Measurements from ENCODE around the gene LMO1.

Gene LMO1

DNA sequence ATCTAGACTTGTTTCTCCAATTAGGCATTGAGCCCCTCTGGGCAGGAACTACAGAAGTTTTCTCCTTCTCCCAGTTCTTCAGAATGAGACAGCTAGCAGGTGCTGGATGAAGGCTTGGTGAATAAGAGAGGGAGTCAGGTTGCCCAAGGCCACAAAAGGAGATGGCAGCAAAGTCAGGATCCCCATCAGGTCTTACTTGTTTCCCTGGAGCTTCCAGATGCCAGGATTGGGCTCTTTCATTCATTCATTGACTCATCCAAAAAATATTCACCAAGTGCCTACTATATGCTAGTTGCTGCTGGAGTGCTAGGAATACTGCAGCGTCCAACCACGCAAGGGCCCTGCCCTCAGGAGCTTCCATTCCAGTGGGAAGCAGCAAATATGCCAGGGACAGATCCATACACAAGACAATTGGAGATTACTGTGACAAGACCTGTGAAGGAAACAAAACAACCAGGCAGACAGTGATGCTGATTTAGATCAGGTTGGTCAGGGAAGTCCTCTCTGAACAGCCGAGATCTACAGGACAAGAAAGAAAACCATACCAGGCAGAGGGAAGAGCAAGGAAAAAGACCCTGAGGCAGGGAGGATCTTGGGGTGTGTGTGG lies 24.6 kb upstream of the LMO1 start:
- no peak for DNase-seq (ENCODE audit: low spot score)

DNA sequence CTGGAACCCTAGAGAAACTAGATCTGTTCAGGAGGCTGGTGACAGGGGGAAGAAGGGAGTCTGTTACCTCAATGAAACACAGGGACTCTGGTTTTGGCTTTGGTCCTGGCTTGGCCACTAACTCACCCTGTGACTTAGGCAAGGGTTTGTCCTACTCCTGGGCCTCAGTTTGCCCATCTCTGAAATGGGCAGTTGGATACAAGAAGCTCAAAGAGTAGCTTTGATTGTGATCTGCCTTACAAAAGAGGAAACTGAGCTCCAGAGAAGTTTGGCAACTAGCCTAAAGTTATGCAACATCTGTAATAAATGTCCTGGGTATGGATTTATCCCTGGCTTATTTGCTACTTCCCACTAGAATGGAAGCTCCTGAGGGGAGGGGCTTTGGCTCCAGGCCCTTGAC lies 24.0 kb upstream of the LMO1 start:
- no peak for DNase-seq (ENCODE audit: low spot score)

DNA sequence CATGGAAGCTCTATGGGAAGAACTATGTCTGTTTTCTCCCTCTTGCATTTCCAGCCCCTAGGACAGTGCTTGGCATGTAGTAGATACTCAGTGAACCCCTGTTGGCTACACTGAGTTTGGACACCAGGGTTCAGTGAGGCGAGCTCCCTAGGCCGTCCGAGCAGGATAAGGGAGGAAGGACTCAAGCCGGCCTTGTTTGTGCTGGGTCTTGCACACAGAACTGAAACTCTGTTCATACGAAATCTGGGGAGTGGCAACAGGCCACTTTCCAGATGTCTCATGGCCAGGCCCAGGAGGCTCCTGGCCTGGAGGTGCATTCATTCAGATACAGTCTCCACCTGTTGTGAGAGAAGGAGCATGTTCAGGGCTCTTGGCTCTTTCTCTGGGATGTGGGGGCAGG lies 23.6 kb upstream of the LMO1 start:
- DNase-seq (ENCODE audit: low spot score) = no peak

DNA sequence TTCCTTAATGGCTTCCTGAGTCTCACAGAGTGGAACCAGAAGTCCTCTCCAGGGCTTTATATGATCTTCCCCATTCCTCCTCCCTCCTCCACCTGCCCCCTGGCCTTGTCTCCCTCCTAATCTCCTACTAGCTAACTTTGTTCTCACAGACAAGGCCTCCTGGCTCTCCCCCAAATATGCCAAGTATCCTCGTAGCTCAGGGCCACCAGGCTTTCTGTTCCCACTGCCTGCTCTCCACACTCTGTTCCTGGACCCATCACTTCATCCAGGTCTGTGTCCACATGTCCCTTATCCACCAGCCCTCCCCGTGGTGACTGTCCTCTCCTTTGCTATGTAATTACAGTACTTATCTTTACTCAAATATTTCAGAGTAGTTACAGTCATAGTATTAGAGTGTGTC lies 23.2 kb upstream of the LMO1 start:
- DNase-seq (ENCODE audit: low spot score) = no peak

DNA sequence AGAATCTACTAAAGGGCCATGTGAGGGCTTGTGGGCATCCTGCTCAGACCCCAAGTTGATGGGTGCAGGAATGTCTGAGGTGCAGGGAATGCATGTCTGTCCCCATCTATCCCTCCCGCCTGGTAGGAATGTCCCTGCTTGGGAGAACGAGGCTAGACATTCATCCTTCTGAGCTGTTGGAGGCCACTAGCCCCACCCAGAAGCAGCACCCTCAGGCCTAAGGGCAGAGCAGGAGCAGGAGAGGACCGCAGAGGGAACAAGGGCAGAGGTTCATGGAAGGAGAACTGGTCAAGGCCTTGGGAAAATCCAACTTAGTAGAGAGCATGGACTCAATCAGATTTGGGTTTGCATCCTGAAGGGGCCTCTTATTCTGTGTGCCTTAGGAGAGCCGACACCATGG lies 22.1 kb upstream of the LMO1 start:
- DNase-seq (ENCODE audit: low spot score) = no peak

DNA sequence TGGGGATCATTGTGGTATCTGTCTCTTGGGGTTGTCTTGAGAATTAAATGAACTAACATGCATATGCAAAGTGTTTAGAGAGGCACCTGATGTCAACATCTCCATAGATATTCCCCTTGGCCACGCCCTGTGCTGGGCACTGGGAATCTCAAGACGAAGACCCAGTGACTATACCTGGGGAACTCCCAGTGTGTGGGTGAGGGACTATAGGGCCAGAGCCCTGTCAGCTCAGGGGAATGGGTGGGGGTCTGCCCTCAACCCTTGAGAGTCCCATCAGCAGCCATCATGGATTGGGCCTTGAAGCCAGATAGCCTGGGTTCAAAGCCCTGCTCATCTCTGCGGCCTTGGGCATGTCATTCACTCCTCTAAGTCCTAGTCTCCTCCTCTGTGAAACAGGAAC lies 21.6 kb upstream of the LMO1 start:
- DNase-seq (ENCODE audit: low spot score) = no peak

DNA sequence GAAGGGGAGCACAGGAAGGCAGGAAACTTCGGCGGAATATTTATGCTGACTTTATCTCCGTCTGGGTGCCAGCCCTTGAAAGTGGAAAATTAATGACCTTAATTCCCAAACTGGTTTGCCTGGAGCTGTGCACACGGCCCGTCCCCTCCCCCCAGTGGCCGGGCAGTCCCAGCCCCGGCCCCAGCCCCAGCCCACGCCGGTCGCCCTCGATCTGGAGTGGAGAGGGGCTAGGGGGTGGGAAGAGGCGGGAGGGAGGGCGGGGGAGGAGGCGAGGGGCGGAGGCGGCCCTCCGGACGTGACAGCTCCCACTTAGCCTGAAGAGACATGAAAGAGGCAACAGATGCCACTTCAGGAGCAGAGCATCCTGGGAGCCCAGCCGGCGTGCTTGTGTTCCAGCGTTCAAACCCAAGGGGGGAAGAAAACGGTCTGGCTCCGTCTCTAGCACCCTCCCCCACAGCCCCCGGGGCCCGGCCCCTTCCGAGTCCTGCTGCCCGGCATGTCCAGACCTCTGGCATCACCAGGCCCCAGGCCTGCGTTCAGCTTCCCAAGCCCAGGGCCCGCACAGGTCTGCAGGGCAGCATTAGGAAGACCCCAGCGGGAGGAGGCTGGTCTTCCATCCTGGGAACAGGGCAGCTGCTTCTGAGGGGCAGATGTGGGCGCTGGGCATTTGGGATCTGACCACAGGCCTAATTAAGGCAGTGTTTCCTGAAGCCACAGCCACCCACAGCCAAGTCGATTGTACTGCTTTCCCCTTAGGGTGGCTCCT lies 20.0 kb upstream of the LMO1 start:
- DNase-seq (ENCODE audit: low spot score) = no peak

DNA sequence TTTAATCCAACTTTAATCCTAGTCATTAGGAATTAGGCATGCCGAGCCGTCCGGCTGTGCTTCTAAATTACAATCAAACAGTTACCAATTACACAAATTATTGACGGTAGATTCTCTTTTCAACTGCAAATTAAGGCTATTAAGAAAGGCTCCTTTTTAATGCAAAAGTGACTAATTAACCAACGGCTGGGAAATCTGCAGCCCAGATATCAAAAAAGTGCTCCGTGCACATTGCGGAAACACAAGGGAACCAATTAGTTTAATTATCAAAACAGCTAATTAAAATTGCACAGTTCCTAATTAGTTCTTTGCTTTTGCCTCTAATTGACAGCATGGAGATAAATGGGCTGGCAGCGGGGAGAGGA lies 19.4 kb upstream of the LMO1 start:
- no peak for DNase-seq (ENCODE audit: low spot score)

DNA sequence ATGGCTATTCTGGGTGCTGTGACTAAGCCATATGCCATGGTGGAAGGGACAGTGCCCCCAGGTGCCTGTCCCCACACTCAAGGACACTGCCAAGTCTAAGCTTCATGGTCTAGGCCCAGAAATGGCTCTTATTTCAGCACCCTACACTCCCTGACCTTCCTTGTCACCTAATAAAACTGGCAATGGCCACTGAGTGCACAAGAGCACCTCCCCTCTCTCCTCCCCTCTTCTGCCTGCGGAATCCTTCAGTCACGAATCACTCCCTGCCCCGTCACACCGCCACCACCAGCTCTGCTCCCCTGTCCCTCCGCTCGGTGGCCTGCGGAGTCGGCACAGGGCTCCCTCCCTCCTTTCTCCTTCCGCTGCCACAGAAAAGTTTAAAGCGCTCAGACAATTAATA lies 19.0 kb upstream of the LMO1 start:
- DNase-seq (ENCODE audit: low spot score) = no peak

DNA sequence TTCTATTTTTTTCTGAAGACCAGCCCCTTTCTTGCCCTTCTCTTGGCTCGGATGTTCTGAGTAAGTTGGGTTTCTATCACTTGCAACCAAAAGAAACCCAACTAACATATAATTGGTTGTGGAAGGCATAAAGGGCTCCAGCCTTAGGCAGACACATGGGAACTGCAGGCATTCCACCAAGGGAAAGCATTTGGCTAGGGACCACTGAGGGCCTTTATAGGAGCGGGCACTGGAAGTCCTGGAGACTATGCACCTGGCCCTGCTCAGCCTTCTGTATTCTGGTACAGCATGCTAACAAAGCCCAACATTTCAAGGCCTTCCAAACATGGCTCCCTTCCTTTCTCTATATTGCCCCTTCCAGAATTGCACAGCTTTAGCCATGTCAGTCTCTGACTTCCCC lies 17.6 kb upstream of the LMO1 start:
- no peak for DNase-seq (ENCODE audit: low spot score)

DNA sequence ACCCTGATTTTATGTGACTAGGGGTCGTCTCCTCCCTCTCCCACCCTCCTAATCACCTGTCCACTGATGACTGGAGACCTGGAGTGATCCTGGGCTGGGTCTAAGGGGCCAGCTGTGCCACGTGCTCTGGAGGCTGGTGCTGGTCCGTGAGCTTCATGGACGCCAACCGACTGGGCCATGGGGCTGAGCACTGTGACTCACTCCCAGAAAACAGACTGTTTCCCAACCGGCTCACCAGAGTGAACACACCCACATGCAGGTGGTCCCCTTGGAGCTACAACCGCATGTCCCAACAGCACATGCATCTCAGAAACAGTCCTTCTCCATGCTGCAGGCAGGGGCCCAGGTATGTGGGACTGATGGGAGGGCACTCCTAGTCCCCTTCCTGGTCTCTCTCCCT lies 14.0 kb upstream of the LMO1 start:
- DNase-seq (ENCODE audit: low spot score) = no peak

DNA sequence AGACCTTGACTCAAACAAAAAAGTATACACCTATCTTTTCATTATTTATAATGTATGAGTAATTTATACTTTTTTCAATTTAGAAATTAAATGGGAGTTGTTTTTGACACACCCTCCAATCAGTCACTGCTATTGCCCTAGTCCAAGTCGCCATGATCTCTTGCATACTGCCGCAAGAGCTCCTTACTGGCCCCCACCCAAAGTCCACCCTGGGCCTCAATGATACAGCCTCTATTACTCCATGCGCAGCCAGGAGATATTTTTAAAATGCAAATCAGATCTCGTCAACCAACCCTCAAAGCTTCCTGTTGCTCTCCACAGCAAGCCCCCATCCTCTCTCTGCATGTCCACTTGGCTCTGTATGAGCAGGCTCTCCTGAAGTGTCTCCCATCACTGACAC lies 12.8 kb upstream of the LMO1 start:
- no peak for DNase-seq (ENCODE audit: low spot score)

DNA sequence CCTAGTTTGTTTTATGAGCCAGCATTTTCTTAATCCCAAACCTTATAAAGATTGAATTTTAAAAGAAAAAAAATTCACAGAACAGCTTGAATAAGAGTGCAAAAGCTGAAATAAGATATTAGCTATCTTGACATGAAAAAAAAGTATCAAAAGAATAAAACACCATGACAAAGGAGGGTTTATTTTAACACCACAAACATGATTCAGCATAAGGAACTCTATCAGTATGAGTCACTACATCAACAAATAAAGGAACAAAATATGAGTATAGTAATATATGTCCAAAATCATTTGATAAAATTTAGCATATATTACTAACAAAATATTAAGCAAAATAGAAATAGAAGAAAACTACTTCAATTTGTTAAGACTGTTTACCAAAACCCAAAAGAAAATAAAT lies 9.6 kb upstream of the LMO1 start:
- no peak for DNase-seq (ENCODE audit: low spot score)

DNA sequence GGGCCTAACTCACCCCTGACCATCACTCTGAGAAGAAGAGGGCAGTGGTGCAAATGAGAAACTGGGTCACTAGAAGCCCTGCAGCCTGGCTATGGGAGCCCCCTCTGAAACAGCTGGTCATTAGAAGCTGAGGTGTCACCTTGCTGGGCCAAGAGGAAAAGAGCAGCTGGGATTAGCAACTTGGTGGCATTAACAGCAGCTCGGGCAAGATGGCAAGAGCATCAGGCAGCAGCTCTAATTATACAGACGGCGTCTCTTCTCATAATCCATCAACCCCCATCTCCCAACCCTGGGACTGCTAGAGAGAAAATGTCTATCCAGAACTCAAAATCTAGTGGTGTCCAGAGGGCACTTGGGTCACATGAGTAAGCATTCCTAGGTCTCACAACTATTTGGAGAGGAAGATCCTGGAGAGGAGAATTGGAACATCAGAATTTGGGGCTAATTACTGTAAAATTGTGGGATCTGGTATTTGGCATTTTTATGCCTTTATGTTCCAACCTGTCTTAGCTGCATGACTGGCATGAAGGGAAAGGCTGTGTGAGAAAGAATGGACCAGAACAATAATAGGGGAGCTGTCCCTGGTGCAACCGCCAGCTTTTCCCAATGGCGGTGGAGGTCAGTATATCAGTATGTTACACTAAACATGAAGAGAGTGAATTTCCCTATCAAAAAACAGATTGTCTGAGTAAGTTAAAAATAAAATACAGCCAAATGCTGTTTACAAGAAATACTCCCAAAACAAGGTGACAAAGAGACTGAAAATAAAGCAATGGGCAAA lies 7.6 kb upstream of the LMO1 start:
- no peak for DNase-seq (ENCODE audit: low spot score)

DNA sequence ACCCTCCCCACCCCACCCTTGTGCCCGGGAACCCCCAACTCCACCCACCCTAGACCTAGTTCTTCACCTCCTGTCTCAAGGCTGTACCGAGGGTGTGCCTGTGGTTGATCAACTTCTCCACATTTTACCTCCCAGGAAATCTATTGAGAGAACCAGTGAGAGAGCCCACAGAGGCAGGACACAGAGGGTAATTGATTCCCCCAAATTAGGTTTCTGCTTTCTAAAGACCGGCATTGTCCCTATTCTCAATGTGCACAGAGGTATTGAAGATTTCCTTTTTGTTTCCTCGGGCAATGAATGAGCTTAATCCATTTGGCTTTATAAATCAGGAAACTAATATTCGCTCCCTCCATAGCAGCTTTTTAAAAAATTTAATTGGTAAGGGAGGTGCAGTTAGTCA lies 6.0 kb upstream of the LMO1 start:
- DNase-seq (ENCODE audit: low spot score) = no peak

DNA sequence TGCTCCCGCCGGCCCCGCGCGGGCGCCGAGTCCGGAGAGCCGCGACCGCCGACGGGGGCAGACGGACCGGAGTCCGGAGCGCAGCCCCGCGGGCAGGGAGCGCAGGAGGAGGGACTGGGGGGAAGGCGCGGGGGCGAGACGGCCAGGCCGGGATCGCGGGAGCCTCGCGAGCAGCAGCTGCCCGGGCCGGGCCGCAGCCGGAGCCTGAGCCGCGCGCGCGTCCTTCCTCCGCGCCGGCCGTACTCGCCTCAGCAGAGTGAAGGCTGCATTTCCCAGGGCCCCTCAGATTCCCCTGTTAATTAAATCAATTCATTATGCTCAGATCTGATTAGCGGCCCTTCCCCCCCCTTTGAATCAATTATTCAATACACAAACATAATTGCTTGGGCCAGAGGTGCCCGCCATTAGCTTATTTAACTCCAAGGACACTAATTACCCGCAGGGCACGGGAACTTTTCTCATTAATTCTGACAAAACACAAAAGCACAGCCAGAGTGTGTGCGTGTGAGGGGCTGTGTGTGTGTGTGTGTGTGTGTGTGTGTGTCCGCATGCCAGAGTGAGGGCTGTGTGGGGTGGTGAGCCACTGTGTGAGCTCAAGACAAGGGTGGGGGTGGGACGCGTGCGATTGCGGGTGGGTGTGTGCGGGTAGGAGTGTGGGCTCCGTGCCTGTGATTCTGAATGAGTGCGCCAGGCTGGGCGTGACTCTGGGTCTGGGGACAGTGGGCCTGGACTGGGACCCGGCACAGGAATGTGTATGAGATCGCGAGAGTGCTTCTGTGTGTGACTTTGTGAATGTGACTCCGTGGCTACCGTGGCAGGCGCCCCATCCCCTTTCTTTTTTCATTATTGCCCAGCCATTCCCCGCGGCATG lies 5.1 kb upstream of the LMO1 start:
- DNase-seq (ENCODE audit: low spot score) = no peak

DNA sequence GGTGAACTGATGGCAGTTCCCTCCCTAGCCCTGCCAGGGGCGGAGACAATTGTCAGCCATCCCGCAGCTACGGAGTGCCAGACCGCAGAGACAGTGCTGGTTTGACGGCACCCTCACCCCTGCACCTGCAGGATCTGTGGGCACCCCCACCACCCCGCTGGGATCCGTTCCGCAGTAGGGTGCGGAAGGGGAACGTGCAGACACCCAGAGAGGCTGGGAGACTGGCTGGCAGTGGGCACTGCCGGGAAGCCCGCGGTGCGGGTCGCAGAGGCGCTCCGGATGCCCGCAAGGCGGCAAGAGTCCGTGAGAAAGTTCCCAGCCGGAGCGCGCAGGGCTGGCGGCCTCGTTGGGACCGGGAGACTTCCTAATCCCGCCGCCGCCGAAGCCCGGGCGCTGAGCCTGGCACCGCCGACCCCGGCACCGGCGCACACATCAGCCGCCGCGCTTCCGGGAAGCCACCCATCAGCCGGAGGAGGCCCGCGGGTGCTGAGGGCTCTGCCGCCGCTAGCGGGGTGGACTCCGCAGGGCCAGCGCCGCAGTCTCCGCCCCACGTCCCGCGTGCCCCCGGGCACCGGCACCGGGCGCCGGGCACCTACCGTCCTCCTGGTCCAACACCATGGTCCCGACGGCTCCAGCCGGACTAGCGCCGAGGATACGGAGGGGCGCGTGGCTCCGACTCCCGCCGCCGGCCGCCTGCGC lies 4.3 kb upstream of the LMO1 start:
- no peak for DNase-seq (ENCODE audit: low spot score)

DNA sequence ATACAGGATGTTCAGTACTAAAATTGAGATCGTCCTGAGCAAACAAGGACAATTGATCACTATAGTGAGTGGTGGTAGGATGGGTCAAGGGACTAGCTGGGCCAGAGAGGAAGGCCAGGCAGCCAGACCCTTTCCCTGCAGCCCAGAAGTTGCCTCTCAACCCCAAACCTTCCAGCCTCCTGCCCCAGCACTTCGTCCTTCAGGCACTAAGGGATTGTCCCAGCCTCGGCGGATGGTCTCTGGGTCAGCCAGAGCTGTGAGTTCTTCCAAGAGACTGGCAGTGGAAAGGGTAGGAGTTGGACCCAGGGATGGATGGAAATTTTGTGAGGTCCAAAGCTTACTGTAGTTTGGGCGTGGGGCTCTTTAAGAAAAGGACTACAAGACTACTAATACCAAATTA lies 3.6 kb upstream of the LMO1 start:
- DNase-seq (ENCODE audit: low spot score) = no peak

DNA sequence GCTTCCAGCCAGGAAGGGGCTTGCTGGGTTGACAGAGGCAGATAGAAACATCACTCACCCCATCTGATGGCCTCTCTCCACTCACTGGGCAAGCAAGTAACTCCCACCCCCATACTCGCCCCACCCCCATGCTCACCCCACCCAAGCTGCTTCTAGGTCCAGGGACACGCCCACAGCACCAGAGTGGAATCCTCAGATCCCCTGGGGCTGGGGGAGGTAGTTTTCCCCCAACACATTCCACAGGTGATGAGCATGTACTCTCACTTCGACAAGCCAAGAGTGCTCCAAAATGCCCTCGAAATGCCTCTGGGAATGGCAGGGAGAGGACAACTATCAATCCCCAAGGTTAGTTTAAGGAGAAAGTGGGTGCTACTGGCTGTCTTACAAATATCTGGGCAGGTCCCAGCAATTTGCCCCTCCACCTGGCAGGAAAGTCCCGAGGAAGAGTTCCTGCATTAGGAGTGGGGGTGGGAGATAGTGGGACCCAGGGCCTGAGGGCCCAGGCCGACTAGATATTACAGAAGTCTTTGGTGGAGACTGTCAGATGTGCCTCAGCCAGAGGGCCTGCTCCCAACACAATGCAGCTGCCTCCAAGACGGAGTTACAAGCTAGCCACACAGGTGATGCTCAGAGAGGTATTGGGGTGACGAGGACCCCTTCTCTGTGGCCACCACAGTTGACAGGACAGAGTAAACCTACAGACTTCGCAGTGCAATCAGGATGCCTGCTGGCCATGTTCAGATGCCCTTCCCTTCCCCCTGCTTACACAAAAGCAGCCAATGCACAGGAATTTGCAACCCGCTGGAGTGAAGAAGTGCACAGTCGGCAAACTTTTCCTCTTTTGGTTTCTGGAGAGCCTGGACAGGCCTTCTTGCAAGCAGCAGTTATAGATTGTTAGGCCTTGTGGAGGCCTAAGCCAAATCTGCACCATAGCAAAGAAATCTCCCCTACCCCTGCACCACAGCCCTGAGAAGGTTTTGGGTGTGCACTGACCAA lies 2.9 kb upstream of the LMO1 start:
- DNase-seq (ENCODE audit: low spot score) = no peak

DNA sequence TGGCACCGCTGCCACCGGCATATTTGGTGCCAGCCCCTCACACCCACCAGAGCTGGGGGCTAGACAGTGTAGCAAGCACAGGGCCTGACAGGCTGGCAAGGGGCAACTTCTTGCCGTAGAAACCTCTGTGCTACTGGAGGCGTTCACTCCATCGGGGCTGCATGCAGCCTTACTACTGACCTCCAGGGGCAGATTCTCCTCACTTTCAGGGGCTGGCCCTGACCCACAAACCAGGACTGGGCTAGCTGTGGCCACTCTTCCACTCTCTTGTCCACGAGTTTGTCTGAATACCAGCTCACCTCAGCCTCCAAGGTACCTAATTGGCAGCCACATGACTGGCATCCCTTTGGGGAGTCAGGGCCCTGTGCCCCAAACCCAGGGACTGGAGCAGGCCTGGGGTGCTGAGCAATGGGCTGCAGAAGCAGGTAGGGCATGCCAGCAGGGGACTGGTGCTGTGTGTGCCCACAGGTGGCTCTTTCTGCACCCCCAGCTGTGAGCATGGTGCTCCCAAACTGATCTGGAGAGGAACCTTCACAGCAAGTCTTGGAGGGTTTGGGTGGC lies 2.1 kb upstream of the LMO1 start:
- no peak for DNase-seq (ENCODE audit: low spot score)
